NCI-H82 treated with DMSO at 0.1 percent for 48 hours (cell line): ENCODE data around the gene ZNF467.

ENCODE experiments used
- DNase-seq: peaks from one replicate; lab custom pipeline; 2025; ENCODE audit not compliant: unreplicated experiment; lab: John Stamatoyannopoulos, UW

ZNF467 gene

DNA sequence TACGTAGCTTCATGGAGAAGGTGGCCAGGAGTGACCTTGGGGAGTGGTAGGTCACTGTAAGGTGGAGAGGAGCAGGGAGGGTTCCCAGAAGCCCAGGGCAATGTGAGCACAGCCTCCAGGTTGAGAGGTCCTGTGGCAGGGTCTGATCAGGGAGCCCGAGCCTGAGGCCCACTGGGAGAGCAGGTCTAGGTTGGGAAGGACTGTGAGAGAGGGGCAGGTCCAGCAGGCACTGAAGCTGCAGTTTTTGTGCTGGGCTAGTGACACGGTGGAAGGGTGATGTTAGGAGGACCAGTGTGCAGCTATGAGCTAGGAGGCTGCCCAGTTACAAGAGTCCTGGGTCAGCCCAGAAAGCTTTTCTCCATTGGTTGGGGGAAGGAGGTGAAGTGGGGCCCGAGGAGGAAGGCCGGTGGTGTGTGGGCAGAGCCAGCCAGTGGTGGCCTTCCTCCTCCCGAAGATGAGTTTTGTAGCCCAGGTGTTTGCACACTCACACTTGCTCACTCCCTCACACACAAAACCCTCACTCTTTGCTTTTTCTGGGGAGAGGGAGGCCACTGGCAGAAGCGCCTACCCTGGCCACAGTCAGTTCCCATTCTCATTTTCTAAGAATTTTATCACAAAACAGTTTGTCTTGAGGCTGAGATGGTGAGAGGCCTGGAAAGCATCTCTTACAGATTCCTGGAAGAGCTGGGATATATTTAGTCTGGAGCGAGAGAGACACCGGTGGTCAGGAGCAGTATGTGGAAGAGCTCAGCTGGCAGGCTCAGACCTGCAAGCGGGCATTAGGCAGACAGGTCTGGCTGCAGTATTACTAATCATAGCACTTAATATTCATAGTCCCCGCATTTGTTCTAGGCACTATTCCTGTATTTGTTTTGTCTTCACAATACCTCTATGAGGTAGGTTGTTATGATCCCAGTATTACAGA lies 57.1 kb downstream of the ZNF467 start:
- no peak for DNase-seq

DNA sequence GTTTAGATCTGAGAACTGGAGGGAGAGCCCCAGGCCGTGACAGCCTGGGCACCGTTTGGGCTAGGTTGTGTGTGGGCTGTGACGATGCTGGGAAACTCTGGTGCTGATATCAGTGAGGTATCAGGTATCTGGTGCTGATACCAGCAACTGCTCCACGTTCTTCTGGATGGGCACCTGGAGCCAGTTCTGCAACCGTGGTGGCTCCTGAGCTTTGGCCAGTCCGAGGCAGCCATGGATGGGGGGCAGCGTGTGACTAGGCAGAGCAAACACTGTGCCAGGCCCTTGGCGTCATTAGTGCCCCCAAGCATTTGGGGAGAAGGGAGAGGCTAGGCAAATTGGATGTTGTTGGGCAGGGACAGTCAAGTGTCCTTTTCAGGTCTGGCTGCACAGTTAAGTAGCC lies 57.9 kb downstream of the ZNF467 start:
- DNase-seq, result no peak

DNA sequence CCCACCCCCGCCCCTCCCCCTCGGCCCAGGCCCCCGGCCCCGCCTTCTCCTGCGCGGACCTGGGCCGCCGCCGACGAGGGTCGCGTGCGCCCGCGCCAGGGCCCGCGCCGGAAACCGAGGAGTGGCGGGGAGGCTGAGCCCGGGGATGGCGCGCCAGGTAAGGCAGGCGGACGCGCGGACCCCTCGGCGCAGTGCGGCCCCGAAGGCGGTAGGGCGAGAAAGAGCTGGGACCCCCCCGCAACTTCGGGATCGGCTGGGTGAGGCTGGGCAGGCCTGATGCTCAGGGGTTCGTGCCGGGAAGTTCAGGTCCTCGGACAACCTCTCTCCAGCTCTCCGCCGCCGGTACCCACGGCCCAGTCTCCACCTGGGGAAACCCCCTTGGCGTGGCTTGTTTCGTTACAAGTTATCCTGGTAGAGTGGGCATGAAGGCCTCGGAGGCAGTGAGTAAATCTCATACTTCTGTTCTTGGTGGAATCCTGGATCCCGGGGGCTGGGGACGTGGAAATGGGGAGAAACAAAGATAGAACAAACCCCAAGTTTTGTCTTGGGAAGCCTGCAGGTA lies 58.4 kb downstream of the ZNF467 start:
- DNase-seq, result no peak
